Measurements from ENCODE around the gene COIL.

- no peak for TF ChIP-seq CTCF (IDR thresholded peaks at IDR 0.05)
- TF ChIP-seq POLR2A (IDR thresholded peaks at IDR 0.05): no peak
These were observed 52.8 kb downstream of the COIL start for GRCh38 chr17:56908001-56908542.

Data from esophagus squamous epithelium (tissue), 4 donors.